Sigmoid colon (tissue), 4 donors: ENCODE results near the gene SRP68.

Source experiments
- CTCF ChIP-seq, 4 experiments: fragments of 450-650 bp in 3 of 4; fragments of 200-600 bp in 1 of 4; IDR thresholded peaks; one replicate each; pipeline ENCODE4 v1.5.1; 2016 to 2019; ENCODE audit warnings: antibody characterized with exemption in 4 of 4, mild to moderate bottlenecking in 3 of 4, moderate library complexity in 2 of 4
- EP300 ChIP-seq, 4 donors: sonication (generic); formaldehyde crosslinking; IDR thresholded peaks; one replicate each; pipeline ENCODE4 v1.6.1; 2017; ENCODE audit warnings: antibody characterized with exemption in 4 of 4
- POLR2A ChIP-seq, 2 donors: fragments of 450-650 bp; IDR thresholded peaks; one replicate each; pipeline ENCODE4 v1.6.1; 2016; ENCODE audit warnings: antibody characterized with exemption in 2 of 2, mild to moderate bottlenecking in 2 of 2, moderate library complexity in 2 of 2
- POLR2AphosphoS5 ChIP-seq, 4 donors: sonication (generic); formaldehyde crosslinking; IDR thresholded peaks; one replicate each; pipeline ENCODE4 v1.6.1; 2017; ENCODE audit warnings: antibody characterized with exemption in 4 of 4

- TF ChIP-seq CTCF (IDR thresholded peaks at IDR 0.05) (peak in 3 of 4 experiments; percentile 43 to 77 (median 64)), EP300 (IDR thresholded peaks at IDR 0.05) (no peak), POLR2AphosphoS5 (IDR thresholded peaks at IDR 0.05) (no peak), POLR2A (IDR thresholded peaks at IDR 0.05) (no peak)
Observed at GRCh38 chr17:76000016-76000754, 72.1 kb downstream of the SRP68 start.
